NB4 (cell line): ENCODE data around the gene PRKCE.

Source experiments
- DNase-seq: peaks from one replicate; pipeline ENCODE4 v3.0.0; 2010; ENCODE audit warnings: low read depth
- H3K4me3 ChIP-seq: one replicate; pipeline ENCODE4 v1.5.1; 2011; ENCODE audit warnings: mild to moderate bottlenecking, low read depth, low read length, moderate library complexity
- MYC ChIP-seq: IDR thresholded peaks from 2 replicates; pipeline ENCODE4 v1.6.1; 2011; ENCODE audit warnings: low read depth, low read length
- POLR2A ChIP-seq: IDR thresholded peaks from 2 replicates; pipeline ENCODE4 v1.6.1; 2011; ENCODE audit warnings: mild to moderate bottlenecking; ENCODE audit not compliant: insufficient read length; ENCODE audit errors: extremely low read depth
- TF ChIP-seq, protein P1 (sequence below): IDR thresholded peaks from 2 replicates; pipeline ENCODE4 v1.6.1; 2011; ENCODE audit warnings: low read depth, low read length
- TF ChIP-seq, protein P2 (sequence below): IDR thresholded peaks from one replicate; pipeline ENCODE4 v1.5.1; 2012; ENCODE audit warnings: low read depth, low read length

PRKCE gene

DNA sequence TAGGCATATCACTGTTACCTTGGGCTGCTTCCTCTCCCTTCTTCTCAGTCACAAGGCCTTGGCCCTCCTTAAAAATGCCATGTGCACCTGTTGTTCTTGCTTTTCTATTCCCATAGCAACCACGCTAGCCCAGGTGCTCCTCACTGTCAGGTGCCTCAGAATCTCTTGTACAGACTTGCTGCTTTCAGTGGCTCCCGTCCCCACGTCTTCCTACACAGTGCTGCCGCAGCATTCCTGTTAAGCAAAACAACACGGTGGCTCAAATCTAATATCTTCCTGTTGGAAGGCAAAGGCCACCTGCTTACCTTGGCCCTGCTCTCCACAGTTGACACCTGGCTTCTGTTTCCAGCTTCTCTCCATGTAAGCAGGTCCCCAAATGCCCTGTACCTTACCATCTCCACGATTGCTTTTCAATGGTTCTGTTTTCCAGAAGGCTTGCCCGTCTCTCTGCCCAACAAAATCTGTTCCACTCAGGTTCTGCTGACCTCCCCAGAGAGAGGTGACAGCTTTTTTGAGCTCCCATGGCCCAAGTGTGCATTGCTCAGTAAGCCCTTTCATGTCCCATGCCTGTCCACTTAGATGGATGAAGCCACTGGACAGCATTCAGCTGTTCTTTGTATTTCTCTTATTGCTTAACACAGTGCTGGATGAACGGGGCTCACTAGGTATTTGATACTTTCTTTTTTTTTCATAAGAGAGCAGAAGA is 240.4 kb downstream of the PRKCE start:
- no peak for TF ChIP-seq POLR2A
- TF ChIP-seq, protein P1, sequence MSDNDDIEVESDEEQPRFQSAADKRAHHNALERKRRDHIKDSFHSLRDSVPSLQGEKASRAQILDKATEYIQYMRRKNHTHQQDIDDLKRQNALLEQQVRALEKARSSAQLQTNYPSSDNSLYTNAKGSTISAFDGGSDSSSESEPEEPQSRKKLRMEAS, result no peak
- TF ChIP-seq, protein P2, sequence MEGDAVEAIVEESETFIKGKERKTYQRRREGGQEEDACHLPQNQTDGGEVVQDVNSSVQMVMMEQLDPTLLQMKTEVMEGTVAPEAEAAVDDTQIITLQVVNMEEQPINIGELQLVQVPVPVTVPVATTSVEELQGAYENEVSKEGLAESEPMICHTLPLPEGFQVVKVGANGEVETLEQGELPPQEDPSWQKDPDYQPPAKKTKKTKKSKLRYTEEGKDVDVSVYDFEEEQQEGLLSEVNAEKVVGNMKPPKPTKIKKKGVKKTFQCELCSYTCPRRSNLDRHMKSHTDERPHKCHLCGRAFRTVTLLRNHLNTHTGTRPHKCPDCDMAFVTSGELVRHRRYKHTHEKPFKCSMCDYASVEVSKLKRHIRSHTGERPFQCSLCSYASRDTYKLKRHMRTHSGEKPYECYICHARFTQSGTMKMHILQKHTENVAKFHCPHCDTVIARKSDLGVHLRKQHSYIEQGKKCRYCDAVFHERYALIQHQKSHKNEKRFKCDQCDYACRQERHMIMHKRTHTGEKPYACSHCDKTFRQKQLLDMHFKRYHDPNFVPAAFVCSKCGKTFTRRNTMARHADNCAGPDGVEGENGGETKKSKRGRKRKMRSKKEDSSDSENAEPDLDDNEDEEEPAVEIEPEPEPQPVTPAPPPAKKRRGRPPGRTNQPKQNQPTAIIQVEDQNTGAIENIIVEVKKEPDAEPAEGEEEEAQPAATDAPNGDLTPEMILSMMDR, result no peak
- no peak for TF ChIP-seq MYC
- H3K4me3 ChIP-seq, result no peak overlapping the region
- DNase-seq, result no peak

DNA sequence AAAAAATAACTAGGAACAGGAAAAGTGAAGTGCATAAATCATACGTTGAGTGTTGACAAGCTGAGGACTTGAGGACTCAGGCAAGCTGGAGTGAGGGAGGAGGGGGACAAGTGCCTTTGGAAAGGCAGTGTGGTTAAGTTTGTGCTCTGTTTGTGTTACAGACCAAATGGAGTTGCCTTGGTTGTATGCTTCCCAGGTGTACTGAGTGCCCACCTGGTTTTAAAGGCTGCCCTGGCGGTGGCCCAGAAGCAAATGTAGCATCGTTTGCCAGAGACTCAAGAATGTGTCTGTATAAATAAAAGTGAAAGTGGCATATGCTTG is 240.9 kb downstream of the PRKCE start:
- no peak overlapping the region for H3K4me3 ChIP-seq
- TF ChIP-seq, protein P1, result no peak
- TF ChIP-seq POLR2A (no peak), MYC (no peak)
- TF ChIP-seq, protein P2, result no peak
- DNase-seq, result no peak

DNA sequence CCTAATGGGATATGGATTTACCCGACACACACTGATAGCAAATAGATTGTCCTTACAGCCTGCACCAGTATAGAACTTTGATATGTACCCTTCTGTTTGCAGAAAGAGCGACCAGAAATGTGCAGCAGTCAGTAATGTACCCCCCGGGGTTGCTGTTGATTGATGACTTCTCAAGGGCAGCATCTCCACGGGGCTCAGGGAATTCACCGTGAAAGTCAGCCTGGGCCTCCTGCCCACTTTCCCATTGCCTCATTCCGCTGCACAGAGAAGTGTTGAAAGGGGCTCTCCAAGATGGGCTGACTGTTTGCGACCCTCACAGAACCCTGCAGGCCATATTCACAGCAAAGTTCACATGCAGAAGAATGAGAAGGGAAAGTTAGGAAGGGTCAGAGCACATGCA is 241.3 kb downstream of the PRKCE start:
- no peak for DNase-seq
- no peak overlapping the region for H3K4me3 ChIP-seq
- no peak for TF ChIP-seq MYC
- TF ChIP-seq, protein P2, result no peak
- TF ChIP-seq, protein P1, result no peak
- TF ChIP-seq POLR2A, result no peak

DNA sequence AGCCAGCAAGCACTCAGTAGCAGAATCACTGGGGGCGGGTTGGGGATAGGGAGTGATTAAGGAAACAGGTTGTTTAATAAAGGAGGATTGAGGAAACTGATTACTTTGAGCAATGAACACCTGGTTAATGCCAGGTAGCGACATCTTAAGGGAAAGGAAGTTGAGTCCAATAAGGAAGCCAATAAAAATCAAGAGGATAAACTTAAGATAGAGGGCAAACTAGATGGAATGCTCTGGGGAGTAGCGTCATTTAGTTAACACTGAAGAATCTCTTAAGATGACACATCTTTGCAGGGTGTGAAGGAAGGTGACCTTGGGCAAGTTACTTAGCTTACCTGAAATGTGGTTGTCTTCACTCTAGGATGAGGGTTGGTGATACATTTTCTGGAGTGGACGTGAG is 242.7 kb downstream of the PRKCE start:
- H3K4me3 ChIP-seq, result no peak overlapping the region
- DNase-seq, result no peak
- TF ChIP-seq, protein P2, result no peak
- no peak for TF ChIP-seq MYC
- no peak for TF ChIP-seq POLR2A
- TF ChIP-seq, protein P1, result no peak

DNA sequence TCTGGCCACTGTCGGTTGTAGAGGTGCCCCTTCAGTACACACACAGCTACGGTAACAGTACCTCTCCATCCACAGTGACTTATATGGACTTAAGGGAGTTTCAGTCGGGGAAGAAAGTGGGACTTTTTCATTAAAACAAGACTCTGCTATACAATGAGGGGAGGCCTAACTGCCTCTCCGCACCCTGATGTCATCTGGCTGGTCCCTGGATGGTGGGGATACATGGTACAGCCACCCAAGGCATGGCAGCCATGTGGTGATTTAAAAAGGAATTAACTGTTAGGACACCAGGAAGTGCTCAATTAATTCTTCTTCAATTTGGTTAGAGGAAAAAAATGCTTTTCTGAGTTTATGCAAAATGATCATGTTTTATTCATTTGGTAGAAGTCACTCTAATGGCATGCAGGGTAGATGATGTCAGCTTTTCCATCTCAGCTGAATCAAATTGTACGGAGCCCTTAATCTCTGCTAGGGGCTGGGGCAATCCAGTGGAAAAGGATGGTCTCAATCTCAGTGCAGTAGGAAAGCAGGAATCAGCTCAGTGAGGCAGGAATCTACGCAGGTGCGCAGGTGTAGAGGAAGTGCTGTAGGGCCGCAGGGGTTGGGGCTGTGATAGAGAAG is 243.9 kb downstream of the PRKCE start:
- TF ChIP-seq MYC (no peak), POLR2A (no peak)
- TF ChIP-seq, protein P1, result no peak
- TF ChIP-seq, protein P2, result no peak
- DNase-seq, result no peak
- H3K4me3 ChIP-seq, result no peak overlapping the region
